ENCODE measurements around the gene GIT2.
A peak's percentile ranks its signal among the peaks of the same experiment; 100 is the strongest.
"Not testable (repeated sequence)": the region's sequence is repeated elsewhere in the genome, so short reads cannot be mapped to it uniquely, and the experiment has no call there.

The GIT2 gene

GRCh38 chr12:109943811-109944210 lies 52.4 kb downstream of the GIT2 start:
- DNase-seq = no peak

GRCh38 chr12:109940339-109940923 lies 55.7 kb downstream of the GIT2 start:
- no peak for DNase-seq

GRCh38 chr12:109939504-109939903 lies 56.7 kb downstream of the GIT2 start:
- no peak for DNase-seq

GRCh38 chr12:109938947-109939346 lies 57.2 kb downstream of the GIT2 start:
- DNase-seq = no peak

- no peak for DNase-seq
Measured at GRCh38 chr12:109937371-109937770, 58.8 kb downstream of the GIT2 start.

- peak in 1 of 3 donors; percentile 2 for DNase-seq
Measured at GRCh38 chr12:109934026-109934425, 62.1 kb downstream of the GIT2 start.

GRCh38 chr12:109932878-109933503 lies 63.2 kb downstream of the GIT2 start:
- no peak for DNase-seq

GRCh38 chr12:109931143-109931542 lies 65.0 kb downstream of the GIT2 start:
- DNase-seq = no peak

GRCh38 chr12:109930028-109930800 lies 66.0 kb downstream of the GIT2 start:
- no peak for DNase-seq

- DNase-seq = not testable (repeated sequence)
Measured at GRCh38 chr12:109929326-109929725, 66.8 kb downstream of the GIT2 start.

- DNase-seq = no peak
Measured at GRCh38 chr12:109928058-109928656, 68.0 kb downstream of the GIT2 start.

GRCh38 chr12:109927622-109928021 lies 68.5 kb downstream of the GIT2 start:
- peak; percentile 42 to 67 (median 62) for DNase-seq

GRCh38 chr12:109926488-109927210 lies 69.5 kb downstream of the GIT2 start:
- DNase-seq = no peak

- DNase-seq = no peak
Measured at GRCh38 chr12:109926016-109926415, 70.2 kb downstream of the GIT2 start.

- DNase-seq = no peak
Measured at GRCh38 chr12:109925185-109925840, 70.9 kb downstream of the GIT2 start.

- DNase-seq = no peak
Measured at GRCh38 chr12:109923481-109924245, 72.5 kb downstream of the GIT2 start.

- DNase-seq = no peak
Measured at GRCh38 chr12:109923038-109923437, 73.1 kb downstream of the GIT2 start.

- no peak for DNase-seq
Measured at GRCh38 chr12:109921982-109922381, 74.2 kb downstream of the GIT2 start.

- no peak for DNase-seq
Measured at GRCh38 chr12:109920261-109920780, 75.8 kb downstream of the GIT2 start.

- DNase-seq = no peak
Measured at GRCh38 chr12:109919456-109919855, 76.7 kb downstream of the GIT2 start.

- DNase-seq = no peak
Measured at GRCh38 chr12:109916045-109916444, 80.1 kb downstream of the GIT2 start.
